ENCODE data around the gene PTGIR. TPM values are rescaled to one million over a fixed set of nuclear protein-coding genes. Genes with fewer than 3 reads are reported as not detected.

PTGIR gene
- total and polyA plus RNA-seq, 10 of the 15 experiments (the other 5 are each of a cell fraction or from before 2014, with no cell fraction given), result 0.34 to 29.1 (median 9.9) TPM

DNA sequence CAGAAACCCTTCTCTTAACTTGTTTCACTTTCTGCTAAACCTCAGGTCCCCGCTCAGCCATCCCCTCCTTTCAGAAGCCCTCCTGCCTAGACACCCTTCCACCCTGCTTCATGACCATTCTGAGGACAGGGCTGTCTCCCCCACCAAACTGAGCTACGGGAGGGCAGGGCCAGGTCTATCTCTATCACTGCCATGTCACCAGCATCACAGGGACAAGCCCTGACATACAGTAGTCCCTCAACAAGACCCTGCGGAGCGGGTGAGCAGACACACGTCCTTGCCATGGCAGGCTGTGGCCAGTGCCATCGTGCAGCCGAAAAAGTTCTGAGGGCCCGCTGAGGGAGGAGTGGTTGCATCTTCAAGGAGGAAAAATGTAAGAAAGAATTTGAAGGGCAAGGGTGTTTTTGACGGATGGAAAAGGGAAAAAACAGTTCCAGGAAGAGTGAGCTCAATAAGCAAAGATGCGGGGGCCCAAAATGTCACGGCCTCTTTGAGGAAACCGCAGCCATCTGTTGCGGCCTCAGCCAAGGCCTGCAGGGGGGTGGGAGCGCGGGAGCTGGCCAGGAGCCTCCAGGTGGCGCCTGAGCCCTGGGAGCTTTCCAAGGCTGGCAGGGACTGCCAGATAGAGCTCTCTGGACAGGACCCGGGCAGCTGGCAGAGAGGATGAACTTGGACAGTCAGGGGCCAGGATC, 8.1 kb downstream of the PTGIR start:
- FAIRE-seq, result no peak
- Histone ChIP-seq H2AFZ (ENCODE audit: control insufficient read depth, low read depth, low read length) (0 out of 2 replicates have a peak overlapping the region, but pooled peaks have one; percentile 10), H3K9me3 (replicated peaks; ENCODE audit: control insufficient read depth, insufficient read depth, low read length) (no peaks in the 10 kb centered on the region), H3K4me2 (ENCODE audit: control insufficient read depth, insufficient read depth) (peak overlapping the region; percentile 62), H3K36me3 (ENCODE audit: control insufficient read depth in 2 of 2, insufficient read depth in 2 of 2, low read length in 1 of 2) (no peaks in the 10 kb centered on the region), H3K27me3 (replicated peaks in 1 of 2; ENCODE audit: control insufficient read depth in 2 of 2, insufficient read depth in 2 of 2, low read length in 1 of 2) (no peaks in the 10 kb centered on the region), H3K79me2 (ENCODE audit: control insufficient read depth, insufficient read depth, low read length) (peaks cover 9% of the 10 kb centered on the region), H4K20me1 (ENCODE audit: control insufficient read depth, insufficient read depth) (no peaks in the 10 kb centered on the region), H3K27ac (ENCODE audit: control insufficient read depth, insufficient read depth) (peak overlapping the region; percentile 61), H3K4me3 (0 out of 2 replicates have a peak overlapping the region, but pooled peaks have one; percentile 21), H3K9ac (ENCODE audit: control insufficient read depth, insufficient read depth, low read length) (peak overlapping the region; percentile 43), H3K4me1 (ENCODE audit: control insufficient read depth, insufficient read depth, low read length) (peaks cover 48% of the 10 kb centered on the region)
- intact Hi-C loops (cut with micrococcal nuclease; ENCODE audit: unreplicated experiment), result no loop called here
- SMC1A ChIA-PET (ENCODE audit: uncharacterized antibody, unreplicated experiment), result interaction anchor here (0.9 to 17.6 kb wide), 8 partner anchors 9 to 46 kb away, joined by 3 to 286 read pairs (median 6); partner anchors contain the start of genes CALM3, DACT3 and PTGIR
- POLR2A ChIA-PET, result interaction anchor here (0.5 to 7.7 kb wide), 6 partner anchors 10 to 207 kb away, joined by 3 to 72 read pairs (median 4); partner anchors contain the start of genes CALM3 and DACT3
- RAD21 ChIA-PET (ENCODE audit: unreplicated experiment), result interaction anchor here (0.8 to 11.8 kb wide), 13 partner anchors 8 to 87 kb away, joined by 3 to 245 read pairs (median 4); partner anchors contain the start of genes CALM3, DACT3, GNG8 and PTGIR
- ATAC-seq, result peak; percentile 6
- BruUV-seq (replicated peaks), result no TSS peak
- CTCF ChIA-PET, result interaction anchor here (0.7 to 13.7 kb wide), 11 partner anchors 12 to 497 kb away, joined by 3 to 434 read pairs (median 6); partner anchors contain the start of genes CALM3, DACT3, GNG8 and PTGIR
- in situ Hi-C loops (cut with MboI), result no loop called here
- WGBS (ENCODE audit: insufficient coverage, insufficient replicate concordance, low lambda C conversion rate, missing lambda C conversion rate), result 18% methylated on average over 17 of the region's 17 CpGs
- no peak for DNase-seq (ENCODE audit: low read depth, low spot score)
- TF ChIP-seq RUNX3 (IDR thresholded peaks at IDR 0.05; ENCODE audit: low read length) (peak; percentile 93), PML (IDR thresholded peaks at IDR 0.05; ENCODE audit: low read length) (no peak), IKZF2 (IDR thresholded peaks at IDR 0.05) (peak; percentile 36 to 66), NR2F1 (conservative IDR thresholded peaks at IDR 0.05) (peak; percentile 51; the same call in 1 of the 2 replicates), RELA (IDR thresholded peaks at IDR 0.05; ENCODE audit: borderline replicate concordance, partially characterized antibody) (no peak), YBX1 (IDR thresholded peaks at IDR 0.05) (no peak), FOXM1 (IDR thresholded peaks at IDR 0.05; ENCODE audit: low read depth, low read length) (no peak; the same call in 1 of the 2 replicates), ZBTB11 (CRISPR knock-in tag; IDR thresholded peaks at IDR 0.05) (no peak), POU2F2 (IDR thresholded peaks at IDR 0.05; ENCODE audit: borderline replicate concordance, low read depth, low read length) (no peak), ASH2L (IDR thresholded peaks at IDR 0.05; ENCODE audit: borderline replicate concordance, low read depth) (no peak), ETV6 (conservative IDR thresholded peaks at IDR 0.05 in 1 of 2, IDR thresholded peaks at IDR 0.05 in 1 of 2; ENCODE audit: borderline replicate concordance in 1 of 2, low read depth in 1 of 2) (0 out of 4 replicates have a peak, but pooled peaks of 1 of the 2 experiments have one; percentile 6)
- TF ChIP-seq, protein P1, sequence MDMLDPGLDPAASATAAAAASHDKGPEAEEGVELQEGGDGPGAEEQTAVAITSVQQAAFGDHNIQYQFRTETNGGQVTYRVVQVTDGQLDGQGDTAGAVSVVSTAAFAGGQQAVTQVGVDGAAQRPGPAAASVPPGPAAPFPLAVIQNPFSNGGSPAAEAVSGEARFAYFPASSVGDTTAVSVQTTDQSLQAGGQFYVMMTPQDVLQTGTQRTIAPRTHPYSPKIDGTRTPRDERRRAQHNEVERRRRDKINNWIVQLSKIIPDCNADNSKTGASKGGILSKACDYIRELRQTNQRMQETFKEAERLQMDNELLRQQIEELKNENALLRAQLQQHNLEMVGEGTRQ (IDR thresholded peaks at IDR 0.05; ENCODE audit: borderline replicate concordance, low read depth, low read length), result no peak
- TF ChIP-seq, protein P2, sequence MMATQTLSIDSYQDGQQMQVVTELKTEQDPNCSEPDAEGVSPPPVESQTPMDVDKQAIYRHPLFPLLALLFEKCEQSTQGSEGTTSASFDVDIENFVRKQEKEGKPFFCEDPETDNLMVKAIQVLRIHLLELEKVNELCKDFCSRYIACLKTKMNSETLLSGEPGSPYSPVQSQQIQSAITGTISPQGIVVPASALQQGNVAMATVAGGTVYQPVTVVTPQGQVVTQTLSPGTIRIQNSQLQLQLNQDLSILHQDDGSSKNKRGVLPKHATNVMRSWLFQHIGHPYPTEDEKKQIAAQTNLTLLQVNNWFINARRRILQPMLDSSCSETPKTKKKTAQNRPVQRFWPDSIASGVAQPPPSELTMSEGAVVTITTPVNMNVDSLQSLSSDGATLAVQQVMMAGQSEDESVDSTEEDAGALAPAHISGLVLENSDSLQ (IDR thresholded peaks at IDR 0.05), result no peak
- TF ChIP-seq, protein P3, sequence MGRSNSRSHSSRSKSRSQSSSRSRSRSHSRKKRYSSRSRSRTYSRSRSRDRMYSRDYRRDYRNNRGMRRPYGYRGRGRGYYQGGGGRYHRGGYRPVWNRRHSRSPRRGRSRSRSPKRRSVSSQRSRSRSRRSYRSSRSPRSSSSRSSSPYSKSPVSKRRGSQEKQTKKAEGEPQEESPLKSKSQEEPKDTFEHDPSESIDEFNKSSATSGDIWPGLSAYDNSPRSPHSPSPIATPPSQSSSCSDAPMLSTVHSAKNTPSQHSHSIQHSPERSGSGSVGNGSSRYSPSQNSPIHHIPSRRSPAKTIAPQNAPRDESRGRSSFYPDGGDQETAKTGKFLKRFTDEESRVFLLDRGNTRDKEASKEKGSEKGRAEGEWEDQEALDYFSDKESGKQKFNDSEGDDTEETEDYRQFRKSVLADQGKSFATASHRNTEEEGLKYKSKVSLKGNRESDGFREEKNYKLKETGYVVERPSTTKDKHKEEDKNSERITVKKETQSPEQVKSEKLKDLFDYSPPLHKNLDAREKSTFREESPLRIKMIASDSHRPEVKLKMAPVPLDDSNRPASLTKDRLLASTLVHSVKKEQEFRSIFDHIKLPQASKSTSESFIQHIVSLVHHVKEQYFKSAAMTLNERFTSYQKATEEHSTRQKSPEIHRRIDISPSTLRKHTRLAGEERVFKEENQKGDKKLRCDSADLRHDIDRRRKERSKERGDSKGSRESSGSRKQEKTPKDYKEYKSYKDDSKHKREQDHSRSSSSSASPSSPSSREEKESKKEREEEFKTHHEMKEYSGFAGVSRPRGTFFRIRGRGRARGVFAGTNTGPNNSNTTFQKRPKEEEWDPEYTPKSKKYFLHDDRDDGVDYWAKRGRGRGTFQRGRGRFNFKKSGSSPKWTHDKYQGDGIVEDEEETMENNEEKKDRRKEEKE (IDR thresholded peaks at IDR 0.05), result no peak

Data from GM12878 (cell line).